ENCODE measurements around the gene KCNAB2. TPM values are rescaled to one million over a fixed set of nuclear protein-coding genes. Genes with fewer than 3 reads are reported as not detected.

KCNAB2 gene
- polyA plus RNA-seq, 2 donors: 2.2 to 2.8 TPM

DNA sequence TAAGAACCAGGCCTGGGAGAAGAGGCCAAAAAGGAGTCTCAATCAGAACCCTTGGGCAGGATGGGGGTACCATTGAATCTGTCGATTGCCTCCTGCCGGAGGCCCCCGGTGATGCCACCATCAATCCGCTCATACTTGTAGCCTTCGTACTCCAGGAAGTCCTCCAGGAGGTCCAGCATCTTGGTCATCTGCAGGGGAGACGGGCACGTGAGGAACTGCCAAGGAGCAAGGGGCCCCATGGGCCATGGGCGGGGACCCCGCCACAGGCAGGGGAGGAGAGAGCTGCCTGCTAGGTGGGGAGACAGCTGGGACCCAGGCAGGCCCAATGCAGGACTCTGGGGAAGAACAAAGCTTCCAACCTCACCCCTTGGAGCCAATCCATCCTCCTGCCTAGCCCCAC, 85.9 kb downstream of the KCNAB2 start:
- peaks cover 0 to 4% of the 10 kb centered on the region in 2 donors for H3K4me1 ChIP-seq (ENCODE audit: control insufficient read depth in 2 of 2, insufficient read depth in 2 of 2, low read length in 1 of 2)
- H3K36me3 ChIP-seq (ENCODE audit: control insufficient read depth in 2 of 2, insufficient read depth in 2 of 2, low read length in 1 of 2): peaks cover 0 to 2% of the 10 kb centered on the region in 2 donors
- H3K9me3 ChIP-seq (ENCODE audit: control insufficient read depth in 2 of 2, insufficient read depth in 1 of 2, low read depth in 1 of 2, low read length in 1 of 2): no peaks in the 10 kb centered on the region
- no peaks in the 10 kb centered on the region for H3K27me3 ChIP-seq (ENCODE audit: control insufficient read depth in 1 of 2, insufficient read depth in 2 of 2, low read length in 2 of 2)
- WGBS, 2 donors: 85 to 88% methylated on average over 9 of the region's 9 CpGs
- H3K4me3 ChIP-seq (ENCODE audit: low read depth in 1 of 2, low read length in 2 of 2): no peak overlapping the region
- no peak overlapping the region for H3K27ac ChIP-seq (ENCODE audit: low read depth in 2 of 2, low read length in 1 of 2)

DNA sequence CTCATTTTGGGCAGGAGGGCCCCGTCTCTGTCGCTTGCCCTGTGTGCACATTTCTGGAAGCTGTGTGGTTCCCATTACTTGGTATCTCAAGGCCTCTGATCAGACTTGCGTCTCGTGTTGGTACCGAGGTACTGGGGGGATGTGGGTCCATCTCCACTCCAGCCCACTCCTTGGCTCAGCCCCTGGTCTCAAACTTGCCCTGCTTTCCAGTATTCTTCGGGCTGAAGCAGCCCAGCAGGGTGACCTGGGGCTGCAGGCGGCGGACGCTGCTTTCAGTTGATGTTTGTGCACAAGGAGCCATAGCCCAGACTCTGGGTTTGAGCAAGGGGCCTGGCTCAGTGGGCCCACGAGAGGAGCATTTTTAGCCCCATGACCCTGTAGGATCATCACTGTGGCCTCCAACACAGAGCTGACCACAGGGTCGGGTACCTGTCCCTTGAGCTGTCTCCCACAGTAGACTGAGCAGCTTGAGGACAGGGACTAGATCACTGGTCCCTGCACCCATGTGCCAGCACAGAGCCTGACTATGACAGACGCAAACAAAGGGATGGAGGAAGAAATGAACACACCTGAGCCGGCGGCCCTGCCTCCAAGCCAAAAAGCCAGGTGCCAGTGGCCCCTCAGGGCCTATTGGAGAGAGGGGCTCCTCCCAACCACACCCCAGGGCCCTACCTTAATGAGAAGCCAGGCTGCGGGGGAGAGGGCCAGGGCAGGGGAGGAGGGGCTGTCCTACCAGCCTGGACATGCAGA, 87.6 kb downstream of the KCNAB2 start:
- H3K27me3 ChIP-seq (ENCODE audit: control insufficient read depth in 1 of 2, insufficient read depth in 2 of 2, low read length in 2 of 2): no peaks in the 10 kb centered on the region
- peaks cover 0 to 2% of the 10 kb centered on the region in 2 donors for H3K36me3 ChIP-seq (ENCODE audit: control insufficient read depth in 2 of 2, insufficient read depth in 2 of 2, low read length in 1 of 2)
- H3K27ac ChIP-seq (ENCODE audit: low read depth in 2 of 2, low read length in 1 of 2): no peak overlapping the region
- H3K4me3 ChIP-seq (ENCODE audit: low read depth in 1 of 2, low read length in 2 of 2): no peak overlapping the region
- 79 to 84% methylated on average over 15 of the region's 15 CpGs for WGBS, 2 donors
- H3K4me1 ChIP-seq (ENCODE audit: control insufficient read depth in 2 of 2, insufficient read depth in 2 of 2, low read length in 1 of 2): no peaks in the 10 kb centered on the region
- no peaks in the 10 kb centered on the region for H3K9me3 ChIP-seq (ENCODE audit: control insufficient read depth in 2 of 2, insufficient read depth in 1 of 2, low read depth in 1 of 2, low read length in 1 of 2)

DNA sequence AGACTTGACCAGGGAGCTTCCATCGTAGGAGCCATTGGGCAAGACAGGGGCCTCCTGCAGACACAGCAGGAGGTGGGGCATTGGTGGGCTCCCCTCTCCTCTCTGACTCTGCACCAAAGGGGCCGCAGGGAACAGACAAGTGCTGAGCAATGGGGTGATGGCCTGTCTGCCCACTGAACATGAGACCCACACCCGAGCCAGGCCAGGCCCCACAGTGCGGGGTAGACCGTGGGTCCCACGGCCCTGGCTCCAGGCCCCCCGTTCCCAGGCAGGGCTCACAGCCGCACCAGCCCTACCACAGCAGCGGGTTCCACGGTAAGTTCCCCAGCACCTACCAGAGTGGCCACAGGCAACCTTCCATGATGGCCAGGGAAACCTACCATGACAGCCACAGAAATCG, 88.5 kb downstream of the KCNAB2 start:
- no peaks in the 10 kb centered on the region for H3K4me1 ChIP-seq (ENCODE audit: control insufficient read depth in 2 of 2, insufficient read depth in 2 of 2, low read length in 1 of 2)
- no peak overlapping the region for H3K27ac ChIP-seq (ENCODE audit: low read depth in 2 of 2, low read length in 1 of 2)
- H3K27me3 ChIP-seq (ENCODE audit: control insufficient read depth in 1 of 2, insufficient read depth in 2 of 2, low read length in 2 of 2): no peaks in the 10 kb centered on the region
- no peaks in the 10 kb centered on the region for H3K9me3 ChIP-seq (ENCODE audit: control insufficient read depth in 2 of 2, insufficient read depth in 1 of 2, low read depth in 1 of 2, low read length in 1 of 2)
- peaks cover 0 to 2% of the 10 kb centered on the region in 2 donors for H3K36me3 ChIP-seq (ENCODE audit: control insufficient read depth in 2 of 2, insufficient read depth in 2 of 2, low read length in 1 of 2)
- H3K4me3 ChIP-seq (ENCODE audit: low read depth in 1 of 2, low read length in 2 of 2): no peak overlapping the region
- WGBS, 2 donors: 93% methylated on average over 11 of the region's 11 CpGs

DNA sequence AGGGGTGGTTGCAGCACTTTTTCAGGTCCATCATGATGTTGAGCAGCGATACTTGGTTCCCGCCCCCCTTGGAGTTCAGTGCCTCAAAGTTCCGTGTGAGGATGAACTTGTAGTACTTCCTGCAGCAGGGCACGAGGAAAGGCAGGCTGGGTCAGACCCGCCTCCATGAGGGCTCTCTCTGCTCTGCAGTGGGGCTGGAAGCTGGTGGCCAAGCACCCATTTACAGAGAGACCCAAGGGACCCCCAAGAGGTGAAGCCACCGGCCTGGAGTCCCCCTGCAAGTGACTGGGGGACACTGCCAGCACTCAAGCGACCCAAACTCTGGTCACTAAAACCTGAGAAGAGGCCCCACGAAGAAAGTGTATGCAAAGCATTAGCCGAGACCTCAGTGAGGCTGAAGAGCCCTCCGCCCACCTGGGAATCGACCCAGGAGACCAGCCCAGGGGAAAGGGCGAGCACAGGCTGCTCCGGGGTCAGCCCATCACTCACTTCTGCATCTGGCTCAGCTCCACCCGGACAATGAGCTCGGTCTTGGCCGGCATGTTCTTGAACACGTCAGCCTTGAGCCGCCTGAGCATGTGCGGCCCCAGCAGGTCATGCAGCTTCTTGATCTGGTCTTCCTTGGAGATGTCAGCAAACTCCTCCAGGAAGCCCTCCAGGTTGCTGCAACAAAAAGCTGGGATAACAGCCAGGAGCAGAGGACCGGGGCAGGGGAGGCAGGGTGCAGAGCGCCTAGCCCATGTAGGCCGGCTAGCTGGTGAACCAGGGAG, 89.2 kb downstream of the KCNAB2 start:
- Histone ChIP-seq H3K36me3 (ENCODE audit: control insufficient read depth in 2 of 2, insufficient read depth in 2 of 2, low read length in 1 of 2) (peaks cover 0 to 2% of the 10 kb centered on the region in 2 donors), H3K27ac (ENCODE audit: low read depth in 2 of 2, low read length in 1 of 2) (no peak overlapping the region), H3K9me3 (ENCODE audit: control insufficient read depth in 2 of 2, insufficient read depth in 1 of 2, low read depth in 1 of 2, low read length in 1 of 2) (no peaks in the 10 kb centered on the region), H3K4me3 (ENCODE audit: low read depth in 1 of 2, low read length in 2 of 2) (no peak overlapping the region), H3K27me3 (ENCODE audit: control insufficient read depth in 1 of 2, insufficient read depth in 2 of 2, low read length in 2 of 2) (no peaks in the 10 kb centered on the region), H3K4me1 (ENCODE audit: control insufficient read depth in 2 of 2, insufficient read depth in 2 of 2, low read length in 1 of 2) (no peaks in the 10 kb centered on the region)
- 78% methylated on average over 22 of the region's 22 CpGs for WGBS, 2 donors

DNA sequence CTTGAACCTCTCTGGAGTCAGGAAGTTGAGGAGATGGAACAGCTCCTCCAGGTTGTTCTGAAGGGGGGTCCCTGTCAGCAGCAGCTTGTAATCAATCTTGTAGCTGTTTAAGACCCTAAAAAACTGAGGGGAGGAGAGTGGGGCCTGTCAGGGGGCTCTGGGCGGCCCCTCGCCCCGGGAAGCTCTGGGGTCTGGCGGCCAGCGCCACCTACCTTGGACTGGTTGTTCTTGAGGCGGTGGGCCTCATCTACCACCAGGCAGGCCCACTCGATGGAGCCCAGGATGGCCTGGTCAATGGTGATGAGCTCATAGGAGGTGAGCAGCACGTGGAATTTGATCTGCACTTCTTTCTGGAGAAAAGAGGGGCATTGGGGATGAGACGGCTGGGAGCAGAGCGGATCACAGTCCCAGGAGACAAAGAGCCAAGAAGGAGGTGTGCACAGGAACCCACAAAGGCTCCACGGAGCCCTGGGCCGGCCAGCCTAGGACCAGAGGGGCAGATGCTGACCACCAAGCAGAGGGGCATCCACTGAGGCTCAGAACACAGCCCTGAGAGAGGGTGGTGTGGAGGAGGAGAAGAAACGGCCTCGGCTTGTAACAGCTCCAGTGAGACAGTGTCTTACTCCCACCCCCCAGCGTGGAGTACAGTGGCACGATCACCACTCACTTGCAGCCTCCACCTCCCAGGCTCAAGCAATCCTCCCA, 91.0 kb downstream of the KCNAB2 start:
- H3K4me3 ChIP-seq (ENCODE audit: low read depth in 1 of 2, low read length in 2 of 2): no peak overlapping the region
- H3K9me3 ChIP-seq (ENCODE audit: control insufficient read depth in 2 of 2, insufficient read depth in 1 of 2, low read depth in 1 of 2, low read length in 1 of 2): no peaks in the 10 kb centered on the region
- no peaks in the 10 kb centered on the region for H3K27me3 ChIP-seq (ENCODE audit: control insufficient read depth in 1 of 2, insufficient read depth in 2 of 2, low read length in 2 of 2)
- H3K36me3 ChIP-seq (ENCODE audit: control insufficient read depth in 2 of 2, insufficient read depth in 2 of 2, low read length in 1 of 2): peaks cover 0 to 2% of the 10 kb centered on the region in 2 donors
- 85 to 87% methylated on average over 16 of the region's 16 CpGs for WGBS, 2 donors
- H3K4me1 ChIP-seq (ENCODE audit: control insufficient read depth in 2 of 2, insufficient read depth in 2 of 2, low read length in 1 of 2): no peaks in the 10 kb centered on the region
- H3K27ac ChIP-seq (ENCODE audit: low read depth in 2 of 2, low read length in 1 of 2): no peak overlapping the region

DNA sequence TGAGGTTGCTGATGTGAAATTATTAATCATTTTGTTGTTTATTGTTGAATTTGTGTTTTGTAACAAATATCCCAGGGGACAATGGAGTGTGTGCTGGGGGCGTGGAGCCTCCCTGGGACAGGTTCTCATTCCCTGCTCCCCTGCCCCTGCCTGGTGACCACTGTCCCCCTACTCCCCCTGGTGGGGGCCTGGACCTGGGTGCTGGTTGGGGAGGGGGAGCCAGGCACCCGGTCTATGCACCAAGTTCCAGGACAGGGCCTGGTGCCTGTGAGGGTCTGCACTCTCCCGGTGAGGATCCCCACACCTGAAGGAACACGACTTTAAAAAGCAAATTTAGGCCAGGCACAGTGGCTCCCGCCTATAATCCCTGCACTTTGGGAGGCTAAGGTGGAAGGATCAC, 92.1 kb downstream of the KCNAB2 start:
- H3K27ac ChIP-seq (ENCODE audit: low read depth in 2 of 2, low read length in 1 of 2): no peak overlapping the region
- H3K27me3 ChIP-seq (ENCODE audit: control insufficient read depth in 1 of 2, insufficient read depth in 2 of 2, low read length in 2 of 2): no peaks in the 10 kb centered on the region
- 70 to 74% methylated on average over 5 of the region's 5 CpGs for WGBS, 2 donors
- H3K9me3 ChIP-seq (ENCODE audit: control insufficient read depth in 2 of 2, insufficient read depth in 1 of 2, low read depth in 1 of 2, low read length in 1 of 2): no peaks in the 10 kb centered on the region
- H3K36me3 ChIP-seq (ENCODE audit: control insufficient read depth in 2 of 2, insufficient read depth in 2 of 2, low read length in 1 of 2): peaks cover 0 to 2% of the 10 kb centered on the region in 2 donors
- H3K4me1 ChIP-seq (ENCODE audit: control insufficient read depth in 2 of 2, insufficient read depth in 2 of 2, low read length in 1 of 2): no peaks in the 10 kb centered on the region
- no peak overlapping the region for H3K4me3 ChIP-seq (ENCODE audit: low read depth in 1 of 2, low read length in 2 of 2)

DNA sequence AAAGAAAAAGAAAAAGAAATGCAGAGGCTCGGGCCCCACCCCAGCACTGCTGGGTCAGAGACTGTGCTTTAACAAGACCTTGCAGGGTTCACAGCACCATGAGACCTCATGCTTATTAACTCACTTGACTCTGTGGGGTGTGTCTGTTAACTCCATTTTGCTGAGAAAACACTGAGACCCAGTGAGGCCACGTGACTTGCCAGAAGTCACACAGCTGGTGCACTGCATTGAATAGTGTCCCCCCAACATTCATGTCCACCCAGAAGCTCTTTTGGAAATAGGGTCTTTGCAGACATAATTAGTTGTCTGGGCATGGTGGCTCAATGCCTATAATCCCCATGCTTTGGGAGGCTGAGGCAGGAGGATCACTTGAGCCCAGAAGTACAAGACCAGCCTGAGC, 94.7 kb downstream of the KCNAB2 start:
- H3K27me3 ChIP-seq (ENCODE audit: control insufficient read depth in 1 of 2, insufficient read depth in 2 of 2, low read length in 2 of 2): no peaks in the 10 kb centered on the region
- no peaks in the 10 kb centered on the region for H3K4me1 ChIP-seq (ENCODE audit: control insufficient read depth in 2 of 2, insufficient read depth in 2 of 2, low read length in 1 of 2)
- no peaks in the 10 kb centered on the region for H3K36me3 ChIP-seq (ENCODE audit: control insufficient read depth in 2 of 2, insufficient read depth in 2 of 2, low read length in 1 of 2)
- no peak overlapping the region for H3K27ac ChIP-seq (ENCODE audit: low read depth in 2 of 2, low read length in 1 of 2)
- H3K4me3 ChIP-seq (ENCODE audit: low read depth in 1 of 2, low read length in 2 of 2): no peak overlapping the region
- WGBS, 2 donors: 78 to 83% methylated on average over 2 of the region's 2 CpGs
- no peaks in the 10 kb centered on the region for H3K9me3 ChIP-seq (ENCODE audit: control insufficient read depth in 2 of 2, insufficient read depth in 1 of 2, low read depth in 1 of 2, low read length in 1 of 2)

DNA sequence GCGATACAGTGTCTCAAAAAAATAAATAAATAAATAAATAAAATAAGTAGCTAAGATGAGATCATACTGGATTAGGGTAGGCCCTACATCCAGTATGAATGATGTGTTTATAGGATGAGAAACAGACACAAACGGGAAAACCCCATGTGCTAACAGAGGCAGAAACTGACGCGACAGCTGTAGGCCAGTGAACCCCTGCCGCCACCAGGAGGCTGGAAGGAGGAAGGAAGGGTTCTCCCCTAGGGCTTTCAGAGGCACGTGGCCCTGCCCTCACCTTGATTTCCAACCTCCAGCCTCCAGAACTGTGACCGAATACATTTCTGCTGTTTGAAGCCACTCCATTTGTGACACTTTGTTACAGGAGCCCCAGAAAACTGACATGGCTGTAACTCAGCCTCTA, 95.9 kb downstream of the KCNAB2 start:
- H3K9me3 ChIP-seq (ENCODE audit: control insufficient read depth in 2 of 2, insufficient read depth in 1 of 2, low read depth in 1 of 2, low read length in 1 of 2): no peaks in the 10 kb centered on the region
- H3K27me3 ChIP-seq (ENCODE audit: control insufficient read depth in 1 of 2, insufficient read depth in 2 of 2, low read length in 2 of 2): no peaks in the 10 kb centered on the region
- H3K36me3 ChIP-seq (ENCODE audit: control insufficient read depth in 2 of 2, insufficient read depth in 2 of 2, low read length in 1 of 2): no peaks in the 10 kb centered on the region
- no peak overlapping the region for H3K4me3 ChIP-seq (ENCODE audit: low read depth in 1 of 2, low read length in 2 of 2)
- H3K4me1 ChIP-seq (ENCODE audit: control insufficient read depth in 2 of 2, insufficient read depth in 2 of 2, low read length in 1 of 2): no peaks in the 10 kb centered on the region
- 34 to 42% methylated on average over 7 of the region's 7 CpGs for WGBS, 2 donors
- no peak overlapping the region for H3K27ac ChIP-seq (ENCODE audit: low read depth in 2 of 2, low read length in 1 of 2)

DNA sequence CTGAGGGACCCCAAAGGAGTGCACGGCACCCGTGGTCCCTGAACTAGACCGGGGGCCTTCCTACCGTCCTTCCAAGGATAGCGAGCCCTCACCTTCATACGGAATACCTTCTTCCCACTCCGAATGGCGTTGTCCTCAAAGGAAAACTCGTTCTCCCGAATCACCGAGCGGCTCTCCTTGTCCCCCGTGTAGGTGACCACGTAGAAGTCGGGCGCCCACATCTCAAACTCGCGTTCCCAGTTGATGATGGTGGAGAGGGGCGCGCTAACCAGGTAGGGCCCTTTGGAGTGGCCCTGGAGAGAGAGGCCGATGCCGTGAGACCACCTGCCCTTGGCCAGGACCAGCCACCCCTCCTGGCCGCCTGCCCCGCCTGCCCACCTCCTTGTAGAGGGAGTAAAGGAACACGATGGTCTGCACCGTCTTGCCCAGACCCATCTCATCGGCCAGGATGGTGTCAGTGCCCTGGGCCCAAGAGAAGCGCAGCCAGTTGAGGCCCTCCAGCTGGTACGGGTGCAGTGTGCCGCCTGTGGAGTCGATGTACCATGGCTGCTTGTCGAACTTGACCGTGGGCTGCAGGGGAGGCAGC, 96.4 kb downstream of the KCNAB2 start:
- 93% methylated on average over 33 of the region's 33 CpGs for WGBS, 2 donors
- no peak overlapping the region for H3K4me3 ChIP-seq (ENCODE audit: low read depth in 1 of 2, low read length in 2 of 2)
- no peaks in the 10 kb centered on the region for H3K9me3 ChIP-seq (ENCODE audit: control insufficient read depth in 2 of 2, insufficient read depth in 1 of 2, low read depth in 1 of 2, low read length in 1 of 2)

More for the DNA sequence above, 96.4 kb downstream of the KCNAB2 start:
- Histone ChIP-seq H3K27ac (ENCODE audit: low read depth in 2 of 2, low read length in 1 of 2) (no peak overlapping the region), H3K4me1 (ENCODE audit: control insufficient read depth in 2 of 2, insufficient read depth in 2 of 2, low read length in 1 of 2) (no peaks in the 10 kb centered on the region), H3K27me3 (ENCODE audit: control insufficient read depth in 1 of 2, insufficient read depth in 2 of 2, low read length in 2 of 2) (no peaks in the 10 kb centered on the region), H3K36me3 (ENCODE audit: control insufficient read depth in 2 of 2, insufficient read depth in 2 of 2, low read length in 1 of 2) (no peaks in the 10 kb centered on the region)

Measured in esophagus (tissue), 2 donors.